PFSK-1 (cell line): ENCODE data around the gene GABBR2.

ENCODE experiments used
- POLR2AphosphoS5 ChIP-seq: IDR thresholded peaks from 2 replicates; pipeline ENCODE4 v1.6.1; 2012; ENCODE audit warnings: low read depth, mild to moderate bottlenecking, control low read depth, low read length, moderate library complexity
- REST ChIP-seq, 2 experiments: IDR thresholded peaks; 2 replicates each; pipeline versions ENCODE4 v1.6.1 to v1.8.0; 2011 to 2012; ENCODE audit warnings: low read depth in 2 of 2, low read length in 2 of 2, control low read depth in 1 of 2, inconsistent platforms in 1 of 2, mild to moderate bottlenecking in 1 of 2, moderate library complexity in 1 of 2; ENCODE audit not compliant: insufficient read depth in 1 of 2
- TAF1 ChIP-seq: IDR thresholded peaks from 2 replicates; pipeline ENCODE4 v1.6.1; 2012; ENCODE audit warnings: low read length, control low read depth, borderline replicate concordance; ENCODE audit not compliant: insufficient read depth

DNA sequence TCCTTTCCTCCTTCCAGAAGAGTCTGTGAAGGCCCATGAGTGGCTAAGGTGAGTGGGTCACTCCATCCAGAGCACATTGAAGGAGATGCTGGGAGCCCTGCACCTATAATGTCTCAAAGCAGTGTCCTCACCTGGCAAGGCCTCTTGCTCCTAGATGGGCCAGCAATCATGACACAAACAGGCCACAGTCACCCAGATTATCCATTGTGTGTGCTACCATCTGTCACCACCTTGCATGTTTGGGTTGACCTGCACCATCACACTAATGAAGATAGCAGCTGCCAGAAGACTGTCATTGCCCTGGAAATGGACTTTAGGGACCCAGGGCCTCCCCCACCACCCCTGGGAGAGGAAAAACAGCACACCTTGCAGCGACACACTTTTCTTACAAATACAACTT, 69.6 kb downstream of the GABBR2 start:
- TF ChIP-seq POLR2AphosphoS5 (no peak), REST (IDR thresholded peaks at IDR 0.05; ENCODE audit: insufficient read depth in 1 of 2, low read depth in 2 of 2, low read length in 2 of 2) (no peak), TAF1 (no peak)
